Measurements from ENCODE around the gene ZHX3.

DNA sequence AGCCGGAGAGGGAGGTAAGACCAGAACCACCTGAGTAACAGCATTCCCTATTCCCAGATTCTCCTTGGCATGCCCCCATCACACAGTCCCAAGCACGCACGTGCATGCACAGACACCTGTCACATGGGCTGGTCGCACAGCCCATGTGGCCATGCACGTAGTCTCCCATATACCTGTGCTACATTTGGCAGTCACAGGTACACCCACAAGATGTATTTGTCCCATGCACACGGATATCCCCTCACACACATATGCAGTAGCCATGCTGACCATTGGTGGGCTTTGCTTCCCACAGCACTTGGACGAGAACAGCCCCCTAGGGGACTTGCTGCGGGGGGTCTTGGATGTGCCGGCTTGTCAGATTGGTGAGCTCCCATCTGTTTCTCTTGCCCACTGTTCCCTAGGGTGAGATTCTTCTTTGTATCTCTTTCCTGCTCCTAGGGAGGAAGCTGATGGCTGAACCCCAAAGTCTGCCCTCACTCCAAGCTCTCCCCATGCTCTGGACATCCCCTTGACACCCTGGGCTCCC lies 148.3 kb downstream of the ZHX3 start:
- TF ChIP-seq JUN (CRISPR knock-in tag; IDR thresholded peaks at IDR 0.05), result no peak
- TF ChIP-seq, protein P1, sequence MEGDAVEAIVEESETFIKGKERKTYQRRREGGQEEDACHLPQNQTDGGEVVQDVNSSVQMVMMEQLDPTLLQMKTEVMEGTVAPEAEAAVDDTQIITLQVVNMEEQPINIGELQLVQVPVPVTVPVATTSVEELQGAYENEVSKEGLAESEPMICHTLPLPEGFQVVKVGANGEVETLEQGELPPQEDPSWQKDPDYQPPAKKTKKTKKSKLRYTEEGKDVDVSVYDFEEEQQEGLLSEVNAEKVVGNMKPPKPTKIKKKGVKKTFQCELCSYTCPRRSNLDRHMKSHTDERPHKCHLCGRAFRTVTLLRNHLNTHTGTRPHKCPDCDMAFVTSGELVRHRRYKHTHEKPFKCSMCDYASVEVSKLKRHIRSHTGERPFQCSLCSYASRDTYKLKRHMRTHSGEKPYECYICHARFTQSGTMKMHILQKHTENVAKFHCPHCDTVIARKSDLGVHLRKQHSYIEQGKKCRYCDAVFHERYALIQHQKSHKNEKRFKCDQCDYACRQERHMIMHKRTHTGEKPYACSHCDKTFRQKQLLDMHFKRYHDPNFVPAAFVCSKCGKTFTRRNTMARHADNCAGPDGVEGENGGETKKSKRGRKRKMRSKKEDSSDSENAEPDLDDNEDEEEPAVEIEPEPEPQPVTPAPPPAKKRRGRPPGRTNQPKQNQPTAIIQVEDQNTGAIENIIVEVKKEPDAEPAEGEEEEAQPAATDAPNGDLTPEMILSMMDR (IDR thresholded peaks at IDR 0.05), result no peak
- TF ChIP-seq, protein P2, sequence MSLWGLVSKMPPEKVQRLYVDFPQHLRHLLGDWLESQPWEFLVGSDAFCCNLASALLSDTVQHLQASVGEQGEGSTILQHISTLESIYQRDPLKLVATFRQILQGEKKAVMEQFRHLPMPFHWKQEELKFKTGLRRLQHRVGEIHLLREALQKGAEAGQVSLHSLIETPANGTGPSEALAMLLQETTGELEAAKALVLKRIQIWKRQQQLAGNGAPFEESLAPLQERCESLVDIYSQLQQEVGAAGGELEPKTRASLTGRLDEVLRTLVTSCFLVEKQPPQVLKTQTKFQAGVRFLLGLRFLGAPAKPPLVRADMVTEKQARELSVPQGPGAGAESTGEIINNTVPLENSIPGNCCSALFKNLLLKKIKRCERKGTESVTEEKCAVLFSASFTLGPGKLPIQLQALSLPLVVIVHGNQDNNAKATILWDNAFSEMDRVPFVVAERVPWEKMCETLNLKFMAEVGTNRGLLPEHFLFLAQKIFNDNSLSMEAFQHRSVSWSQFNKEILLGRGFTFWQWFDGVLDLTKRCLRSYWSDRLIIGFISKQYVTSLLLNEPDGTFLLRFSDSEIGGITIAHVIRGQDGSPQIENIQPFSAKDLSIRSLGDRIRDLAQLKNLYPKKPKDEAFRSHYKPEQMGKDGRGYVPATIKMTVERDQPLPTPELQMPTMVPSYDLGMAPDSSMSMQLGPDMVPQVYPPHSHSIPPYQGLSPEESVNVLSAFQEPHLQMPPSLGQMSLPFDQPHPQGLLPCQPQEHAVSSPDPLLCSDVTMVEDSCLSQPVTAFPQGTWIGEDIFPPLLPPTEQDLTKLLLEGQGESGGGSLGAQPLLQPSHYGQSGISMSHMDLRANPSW (CRISPR knock-in tag; conservative IDR thresholded peaks at IDR 0.05; ENCODE audit: low read depth), result no peak

All from WTC11 (cell line).